MM.1S (cell line): ENCODE measurements around the gene LCE7A.

Experiments used
- DNase-seq: peaks from one replicate; pipeline ENCODE4 v3.0.0-alpha.2; 2015
- H2AFZ ChIP-seq: fragments of 300-600 bp; sonication (generic); 2 replicates; pipeline ENCODE4 v1.6.0; 2016; ENCODE audit warnings: antibody characterized with exemption, low read length
- H3F3A ChIP-seq: fragments of 300-600 bp; sonication (generic); 2 replicates; pipeline ENCODE4 v1.6.1; 2016; ENCODE audit warnings: mild to moderate bottlenecking, antibody characterized with exemption, low read length, moderate library complexity, mixed read lengths; ENCODE audit not compliant: insufficient read depth
- H3K27ac ChIP-seq: fragments of 300-600 bp; sonication (generic); 2 replicates; pipeline ENCODE4 v1.5.1; 2016; ENCODE audit warnings: mild to moderate bottlenecking, low read length
- H3K27me3 ChIP-seq: fragments of 300-600 bp; sonication (generic); replicated peaks from 2 replicates; pipeline ENCODE4 v1.6.0; 2016; ENCODE audit warnings: low read length; ENCODE audit not compliant: insufficient read depth
- H3K36me3 ChIP-seq: fragments of 300-600 bp; sonication (generic); replicated peaks from 2 replicates; pipeline ENCODE4 v1.6.1; 2016; ENCODE audit warnings: mild to moderate bottlenecking, low read length, mixed read lengths; ENCODE audit not compliant: insufficient read depth
- H3K4me1 ChIP-seq: fragments of 300-600 bp; sonication (generic); 2 replicates; pipeline ENCODE4 v1.6.1; 2016; ENCODE audit warnings: low read length, mixed read lengths
- H3K4me2 ChIP-seq: fragments of 300-600 bp; sonication (generic); 2 replicates; pipeline ENCODE4 v1.6.0; 2016; ENCODE audit warnings: low read depth, low read length
- H3K4me3 ChIP-seq: fragments of 300-600 bp; sonication (generic); 2 replicates; pipeline ENCODE4 v1.5.1; 2016; ENCODE audit warnings: low read length, mixed read lengths
- H3K79me2 ChIP-seq: fragments of 300-600 bp; sonication (generic); 2 replicates; pipeline ENCODE4 v1.6.1; 2016; ENCODE audit warnings: mixed run types, low read length, mixed read lengths
- H3K9ac ChIP-seq: fragments of 300-600 bp; sonication (generic); 2 replicates; pipeline ENCODE4 v1.6.1; 2016; ENCODE audit warnings: low read length, mixed read lengths
- H3K9me2 ChIP-seq: fragments of 300-600 bp; sonication (generic); replicated peaks from 2 replicates; pipeline ENCODE4 v1.6.1; 2016; ENCODE audit warnings: mild to moderate bottlenecking, low read length, mixed read lengths; ENCODE audit not compliant: insufficient read depth
- H3K9me3 ChIP-seq: fragments of 300-600 bp; sonication (generic); replicated peaks from 2 replicates; pipeline ENCODE4 v1.6.1; 2016; ENCODE audit warnings: mild to moderate bottlenecking, low read length, mixed read lengths; ENCODE audit not compliant: insufficient read depth
- H4K20me1 ChIP-seq: fragments of 300-600 bp; sonication (generic); 2 replicates; pipeline ENCODE4 v1.6.1; 2016; ENCODE audit warnings: mild to moderate bottlenecking, low read length, moderate library complexity, mixed read lengths; ENCODE audit not compliant: insufficient read depth
- CTCF ChIP-seq: fragments of 300-600 bp; sonication (generic); IDR thresholded peaks from 2 replicates; pipeline ENCODE4 v1.5.1; 2016; ENCODE audit warnings: antibody characterized with exemption, low read length, mixed read lengths
- EZH2 ChIP-seq: fragments of 300-600 bp; sonication (generic); optimal IDR thresholded peaks from 2 replicates; pipeline ENCODE3; 2017; ENCODE audit warnings: low read depth, mild to moderate bottlenecking, antibody characterized with exemption, low read length, mixed read lengths
- EZH2phosphoT487 ChIP-seq: fragments of 300-600 bp; sonication (generic); IDR thresholded peaks from 2 replicates; pipeline ENCODE4 v1.6.1; 2018; ENCODE audit warnings: antibody characterized with exemption, low read length

LCE7A gene

DNA sequence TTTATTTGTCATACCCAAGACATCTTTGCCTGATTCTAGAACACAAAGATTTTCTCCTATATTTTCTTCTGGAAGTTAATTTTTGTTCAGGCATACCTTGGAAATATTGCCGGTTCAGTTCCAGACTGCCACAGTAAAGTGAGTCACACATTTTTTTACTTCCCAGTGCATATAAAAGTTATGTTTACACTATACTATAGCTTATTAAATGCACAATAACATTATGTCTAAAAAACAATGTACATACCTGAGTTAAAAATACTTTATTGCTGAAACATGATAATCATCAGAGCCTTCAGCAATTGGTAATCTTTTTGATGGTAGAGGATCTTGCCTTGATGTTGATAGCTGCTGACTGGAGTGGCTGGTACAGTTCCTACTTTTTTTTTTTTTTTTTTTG lies 28.3 kb downstream of the LCE7A start:
- Histone ChIP-seq H3K4me3 (no peak overlapping the region), H4K20me1 (no peaks in the 10 kb centered on the region), H3K36me3 (no peaks in the 10 kb centered on the region), H2AFZ (no peak overlapping the region), H3K4me1 (no peaks in the 10 kb centered on the region), H3K27ac (no peak overlapping the region), H3K9me3 (no peaks in the 10 kb centered on the region), H3K9ac (no peak overlapping the region), H3K4me2 (no peak overlapping the region), H3K9me2 (no peaks in the 10 kb centered on the region), H3K27me3 (no peaks in the 10 kb centered on the region), H3K79me2 (no peaks in the 10 kb centered on the region), H3F3A (no peaks in the 10 kb centered on the region)
- no peak for TF ChIP-seq EZH2
- TF ChIP-seq CTCF, result no peak
- TF ChIP-seq EZH2phosphoT487, result no peak
- no peak for DNase-seq

- Histone ChIP-seq H3K79me2 (no peaks in the 10 kb centered on the region), H3K9me2 (no peaks in the 10 kb centered on the region), H3K27ac (no peak overlapping the region), H3K9ac (no peak overlapping the region), H4K20me1 (no peaks in the 10 kb centered on the region), H3F3A (no peaks in the 10 kb centered on the region), H3K4me3 (no peak overlapping the region), H3K4me1 (no peaks in the 10 kb centered on the region), H3K4me2 (no peak overlapping the region), H3K27me3 (no peaks in the 10 kb centered on the region), H2AFZ (no peak overlapping the region), H3K9me3 (no peaks in the 10 kb centered on the region), H3K36me3 (no peaks in the 10 kb centered on the region)
- TF ChIP-seq EZH2, result no peak
- no peak for DNase-seq
Measured at GRCh38 chr1:152899027-152899426, 39.2 kb downstream of the LCE7A start.

GRCh38 chr1:152899883-152900282 lies 40.1 kb downstream of the LCE7A start:
- no peak overlapping the region for H3K9ac ChIP-seq
- no peaks in the 10 kb centered on the region for H4K20me1 ChIP-seq
- TF ChIP-seq EZH2phosphoT487, result no peak
- no peak for TF ChIP-seq EZH2
- TF ChIP-seq CTCF, result no peak
- H3F3A ChIP-seq, result no peaks in the 10 kb centered on the region
- H3K4me3 ChIP-seq, result no peak overlapping the region
- no peaks in the 10 kb centered on the region for H3K79me2 ChIP-seq
- no peak overlapping the region for H3K4me2 ChIP-seq
- no peak for DNase-seq
- H3K4me1 ChIP-seq, result no peaks in the 10 kb centered on the region
- no peak overlapping the region for H2AFZ ChIP-seq
- H3K36me3 ChIP-seq, result no peaks in the 10 kb centered on the region
- no peaks in the 10 kb centered on the region for H3K27me3 ChIP-seq
- H3K9me2 ChIP-seq, result no peaks in the 10 kb centered on the region
- no peak overlapping the region for H3K27ac ChIP-seq
- H3K9me3 ChIP-seq, result no peaks in the 10 kb centered on the region

DNA sequence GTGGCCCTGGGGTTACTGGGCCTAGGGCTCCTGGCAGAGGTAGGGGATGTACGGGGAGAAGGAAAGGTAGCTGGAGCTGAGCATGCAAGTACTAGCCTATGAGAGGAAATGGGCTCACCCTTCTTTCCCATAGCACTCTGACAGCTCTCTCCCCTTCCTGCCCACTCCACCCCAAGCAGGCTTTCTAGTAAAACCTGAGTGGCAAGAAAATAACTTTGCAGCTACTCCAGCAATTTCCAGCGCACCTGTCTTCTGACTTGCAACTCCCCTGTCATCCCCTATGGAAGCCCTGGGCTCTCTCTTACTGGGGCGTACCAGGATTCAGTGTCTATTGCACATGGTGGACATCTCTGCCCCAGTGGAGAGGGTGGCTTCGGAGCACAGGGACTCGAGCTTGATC lies 41.8 kb downstream of the LCE7A start:
- Histone ChIP-seq H3K9ac (no peak overlapping the region), H3K36me3 (no peaks in the 10 kb centered on the region), H3K79me2 (no peaks in the 10 kb centered on the region), H3K4me1 (no peaks in the 10 kb centered on the region), H3K9me2 (no peaks in the 10 kb centered on the region), H3K4me2 (no peak overlapping the region), H3K9me3 (no peaks in the 10 kb centered on the region), H3F3A (no peaks in the 10 kb centered on the region), H2AFZ (no peak overlapping the region), H3K27me3 (no peaks in the 10 kb centered on the region), H3K27ac (no peak overlapping the region), H4K20me1 (no peaks in the 10 kb centered on the region), H3K4me3 (no peak overlapping the region)
- DNase-seq, result no peak
- TF ChIP-seq CTCF (no peak), EZH2 (no peak), EZH2phosphoT487 (no peak)
